ENCODE data around the gene GJB1. TPM values are rescaled to one million over a fixed set of nuclear protein-coding genes. Genes with fewer than 3 reads are reported as not detected.
A peak's percentile ranks its signal among the peaks of the same experiment; 100 is the strongest.

The GJB1 gene
- polyA plus RNA-seq, 4 donors: 23.3 to 118 (median 54.6) TPM

GRCh38 chrX:71221145-71221544, 1.9 kb upstream of the GJB1 start:
- DNase-seq (no peak), FAIRE-seq (no peak)
- WGBS, 3 donors: 58 to 88% (median 83%) methylated on average over 1 of the region's 1 CpG
- Histone ChIP-seq H3K4me3 (ENCODE audit: low read depth in 1 of 3, low read length in 3 of 3) (no peak overlapping the region), H3K9me3 (ENCODE audit: control insufficient read depth in 2 of 2, insufficient read depth in 1 of 2, low read depth in 1 of 2, low read length in 1 of 2) (no peaks in the 10 kb centered on the region), H3K36me3 (ENCODE audit: control insufficient read depth in 3 of 3, insufficient read depth in 2 of 3, low read depth in 1 of 3, low read length in 3 of 3) (peaks cover 0 to 26% (median 0%) of the 10 kb centered on the region in 3 donors), H3K27ac (ENCODE audit: low read depth in 1 of 3, low read length in 2 of 3) (no peak overlapping the region), H3K4me1 (ENCODE audit: control insufficient read depth in 3 of 3, insufficient read depth in 2 of 3, low read depth in 1 of 3, low read length in 2 of 3) (peaks cover 0 to 26% (median 0%) of the 10 kb centered on the region in 3 donors), H3K27me3 (ENCODE audit: control insufficient read depth in 3 of 3, insufficient read depth in 3 of 3, low read length in 3 of 3) (no peaks in the 10 kb centered on the region)

- no peak for DNase-seq
- H3K4me3 ChIP-seq (ENCODE audit: low read depth in 1 of 3, low read length in 3 of 3): no peak overlapping the region
- peaks cover 0 to 37% (median 0%) of the 10 kb centered on the region in 3 donors for H3K4me1 ChIP-seq (ENCODE audit: control insufficient read depth in 3 of 3, insufficient read depth in 2 of 3, low read depth in 1 of 3, low read length in 2 of 3)
- 79 to 89% (median 86%) methylated on average over 10 to 32 of the region's 32 CpGs for WGBS, 3 donors
- H3K9me3 ChIP-seq (ENCODE audit: control insufficient read depth in 2 of 2, insufficient read depth in 1 of 2, low read depth in 1 of 2, low read length in 1 of 2): no peaks in the 10 kb centered on the region
- no peaks in the 10 kb centered on the region for H3K27me3 ChIP-seq (ENCODE audit: control insufficient read depth in 3 of 3, insufficient read depth in 3 of 3, low read length in 3 of 3)
- peaks cover 0 to 26% (median 0%) of the 10 kb centered on the region in 3 donors for H3K36me3 ChIP-seq (ENCODE audit: control insufficient read depth in 3 of 3, insufficient read depth in 2 of 3, low read depth in 1 of 3, low read length in 3 of 3)
- FAIRE-seq: no peak
- peak overlapping the region in 1 of 3 donors; percentile 78 for H3K27ac ChIP-seq (ENCODE audit: low read depth in 1 of 3, low read length in 2 of 3)
Observed at GRCh38 chrX:71224098-71224708, 1.2 kb downstream of the GJB1 start.

- DNase-seq (peak in 1 of 2 donors; percentile 50), FAIRE-seq (no peak)
- 31 to 57% (median 57%) methylated on average over 2 of the region's 2 CpGs for WGBS, 3 donors
Observed at GRCh38 chrX:71225009-71225408, 2.0 kb downstream of the GJB1 start.

GRCh38 chrX:71225676-71226075, 2.7 kb downstream of the GJB1 start:
- Histone ChIP-seq H3K27ac (ENCODE audit: low read depth in 1 of 3, low read length in 2 of 3) (peak overlapping the region in 2 of 3 donors; percentile 9 to 78), H3K4me1 (ENCODE audit: control insufficient read depth in 3 of 3, insufficient read depth in 2 of 3, low read depth in 1 of 3, low read length in 2 of 3) (peaks cover 0 to 37% (median 0%) of the 10 kb centered on the region in 3 donors), H3K27me3 (ENCODE audit: control insufficient read depth in 3 of 3, insufficient read depth in 3 of 3, low read length in 3 of 3) (no peaks in the 10 kb centered on the region), H3K4me3 (ENCODE audit: low read depth in 1 of 3, low read length in 3 of 3) (no peak overlapping the region), H3K9me3 (ENCODE audit: control insufficient read depth in 2 of 2, insufficient read depth in 1 of 2, low read depth in 1 of 2, low read length in 1 of 2) (no peaks in the 10 kb centered on the region), H3K36me3 (ENCODE audit: control insufficient read depth in 3 of 3, insufficient read depth in 2 of 3, low read depth in 1 of 3, low read length in 3 of 3) (peaks cover 0 to 26% (median 0%) of the 10 kb centered on the region in 3 donors)
- no peak for DNase-seq
- FAIRE-seq: no peak
- 62 to 77% (median 75%) methylated on average over 5 of the region's 5 CpGs for WGBS, 3 donors

More at GRCh38 chrX:71225009-71225408, 2.0 kb downstream of the GJB1 start:
- Histone ChIP-seq H3K4me1 (ENCODE audit: control insufficient read depth in 3 of 3, insufficient read depth in 2 of 3, low read depth in 1 of 3, low read length in 2 of 3) (peaks cover 0 to 37% (median 0%) of the 10 kb centered on the region in 3 donors), H3K9me3 (ENCODE audit: control insufficient read depth in 2 of 2, insufficient read depth in 1 of 2, low read depth in 1 of 2, low read length in 1 of 2) (no peaks in the 10 kb centered on the region), H3K27ac (ENCODE audit: low read depth in 1 of 3, low read length in 2 of 3) (peak overlapping the region in 1 of 3 donors; percentile 78), H3K4me3 (ENCODE audit: low read depth in 1 of 3, low read length in 3 of 3) (no peak overlapping the region), H3K36me3 (ENCODE audit: control insufficient read depth in 3 of 3, insufficient read depth in 2 of 3, low read depth in 1 of 3, low read length in 3 of 3) (peaks cover 0 to 26% (median 0%) of the 10 kb centered on the region in 3 donors), H3K27me3 (ENCODE audit: control insufficient read depth in 3 of 3, insufficient read depth in 3 of 3, low read length in 3 of 3) (no peaks in the 10 kb centered on the region)

GRCh38 chrX:71227370-71228062, 4.5 kb downstream of the GJB1 start:
- 54 to 67% (median 54%) methylated on average over 5 of the region's 5 CpGs for WGBS, 3 donors
- no peak overlapping the region for H3K4me3 ChIP-seq (ENCODE audit: low read depth in 1 of 3, low read length in 3 of 3)
- peaks cover 0 to 21% (median 0%) of the 10 kb centered on the region in 3 donors for H3K36me3 ChIP-seq (ENCODE audit: control insufficient read depth in 3 of 3, insufficient read depth in 2 of 3, low read depth in 1 of 3, low read length in 3 of 3)
- H3K4me1 ChIP-seq (ENCODE audit: control insufficient read depth in 3 of 3, insufficient read depth in 2 of 3, low read depth in 1 of 3, low read length in 2 of 3): peaks cover 0 to 36% (median 0%) of the 10 kb centered on the region in 3 donors
- FAIRE-seq: no peak
- no peaks in the 10 kb centered on the region for H3K27me3 ChIP-seq (ENCODE audit: control insufficient read depth in 3 of 3, insufficient read depth in 3 of 3, low read length in 3 of 3)
- peak overlapping the region in 2 of 3 donors; percentile 13 to 64 for H3K27ac ChIP-seq (ENCODE audit: low read depth in 1 of 3, low read length in 2 of 3)
- no peaks in the 10 kb centered on the region for H3K9me3 ChIP-seq (ENCODE audit: control insufficient read depth in 2 of 2, insufficient read depth in 1 of 2, low read depth in 1 of 2, low read length in 1 of 2)
- DNase-seq: peak in 1 of 2 donors; percentile 7

- peak; percentile 66 to 67 for DNase-seq
- H3K4me1 ChIP-seq (ENCODE audit: control insufficient read depth in 3 of 3, insufficient read depth in 2 of 3, low read depth in 1 of 3, low read length in 2 of 3): peaks cover 0 to 30% (median 0%) of the 10 kb centered on the region in 3 donors
- no peak overlapping the region for H3K4me3 ChIP-seq (ENCODE audit: low read depth in 1 of 3, low read length in 3 of 3)
- FAIRE-seq: no peak
- no peaks in the 10 kb centered on the region for H3K27me3 ChIP-seq (ENCODE audit: control insufficient read depth in 3 of 3, insufficient read depth in 3 of 3, low read length in 3 of 3)
- H3K27ac ChIP-seq (ENCODE audit: low read depth in 1 of 3, low read length in 2 of 3): peak overlapping the region in 2 of 3 donors; percentile 13 to 64
- 58 to 83% (median 69%) methylated on average over 1 of the region's 1 CpG for WGBS, 3 donors
- H3K36me3 ChIP-seq (ENCODE audit: control insufficient read depth in 3 of 3, insufficient read depth in 2 of 3, low read depth in 1 of 3, low read length in 3 of 3): peaks cover 0 to 21% (median 0%) of the 10 kb centered on the region in 3 donors
- no peaks in the 10 kb centered on the region for H3K9me3 ChIP-seq (ENCODE audit: control insufficient read depth in 2 of 2, insufficient read depth in 1 of 2, low read depth in 1 of 2, low read length in 1 of 2)
Observed at GRCh38 chrX:71228063-71228642, 5.1 kb downstream of the GJB1 start.

- Histone ChIP-seq H3K4me3 (ENCODE audit: low read depth in 1 of 3, low read length in 3 of 3) (no peak overlapping the region), H3K9me3 (ENCODE audit: control insufficient read depth in 2 of 2, insufficient read depth in 1 of 2, low read depth in 1 of 2, low read length in 1 of 2) (no peaks in the 10 kb centered on the region), H3K27me3 (ENCODE audit: control insufficient read depth in 3 of 3, insufficient read depth in 3 of 3, low read length in 3 of 3) (no peaks in the 10 kb centered on the region), H3K27ac (ENCODE audit: low read depth in 1 of 3, low read length in 2 of 3) (no peak overlapping the region), H3K4me1 (ENCODE audit: control insufficient read depth in 3 of 3, insufficient read depth in 2 of 3, low read depth in 1 of 3, low read length in 2 of 3) (no peaks in the 10 kb centered on the region), H3K36me3 (ENCODE audit: control insufficient read depth in 3 of 3, insufficient read depth in 2 of 3, low read depth in 1 of 3, low read length in 3 of 3) (peaks cover 0 to 9% (median 0%) of the 10 kb centered on the region in 3 donors)
- 75 to 81% (median 76%) methylated on average over 3 of the region's 3 CpGs for WGBS, 3 donors
- DNase-seq (no peak), FAIRE-seq (no peak)
Observed at GRCh38 chrX:71235482-71235881, 12.5 kb downstream of the GJB1 start.

- H3K27me3 ChIP-seq (ENCODE audit: control insufficient read depth in 3 of 3, insufficient read depth in 3 of 3, low read length in 3 of 3): no peaks in the 10 kb centered on the region
- H3K36me3 ChIP-seq (ENCODE audit: control insufficient read depth in 3 of 3, insufficient read depth in 2 of 3, low read depth in 1 of 3, low read length in 3 of 3): peaks cover 0 to 21% (median 3%) of the 10 kb centered on the region in 3 donors
- WGBS, 3 donors: 78 to 83% methylated on average over 1 of the region's 1 CpG; no CpG with 5 or more reads in 1 of the 3 donors
- H3K27ac ChIP-seq (ENCODE audit: low read depth in 1 of 3, low read length in 2 of 3): no peak overlapping the region
- no peaks in the 10 kb centered on the region for H3K9me3 ChIP-seq (ENCODE audit: control insufficient read depth in 2 of 2, insufficient read depth in 1 of 2, low read depth in 1 of 2, low read length in 1 of 2)
- no peak overlapping the region for H3K4me3 ChIP-seq (ENCODE audit: low read depth in 1 of 3, low read length in 3 of 3)
- FAIRE-seq: no peak
- no peaks in the 10 kb centered on the region for H3K4me1 ChIP-seq (ENCODE audit: control insufficient read depth in 3 of 3, insufficient read depth in 2 of 3, low read depth in 1 of 3, low read length in 2 of 3)
- DNase-seq: no peak
Observed at GRCh38 chrX:71236836-71237235, 13.8 kb downstream of the GJB1 start.
